B cell (primary cell): Measurements from ENCODE around the gene ASXL2. TPM values are rescaled to one million over a fixed set of nuclear protein-coding genes. Genes with fewer than 3 reads are reported as not detected.

Experiments used
- ATAC-seq: fragments of 200-7000 bp; cut with Tn5 transposase; one replicate; pipeline ENCODE4 v1.10.0; 2021; ENCODE audit warnings: low read depth, mild to moderate bottlenecking, moderate number of reproducible peaks, moderate library complexity
- CTCF ChIA-PET: fragments of 350-600 bp; sonication (Branson Sonifier 250); formaldehyde crosslinking; loops from one replicate; lab custom pipeline; 2021; ENCODE audit warnings: antibody characterized with exemption, inconsistent platforms; lab: Charles Lee
- POLR2A ChIA-PET: fragments of 350-600 bp; sonication (Branson Sonifier 250); formaldehyde crosslinking; loops from one replicate; lab custom pipeline; 2021; ENCODE audit warnings: antibody characterized with exemption; lab: Charles Lee
- DNase-seq: peaks from one replicate; pipeline ENCODE4 v3.0.0; 2013
- H2AFZ ChIP-seq: 2 replicates; pipeline ENCODE4 v1.6.1; 2012; ENCODE audit warnings: mild to moderate bottlenecking, low read depth, low read length; ENCODE audit not compliant: insufficient read depth, poor library complexity, severe bottlenecking
- H3K27ac ChIP-seq, 2 donors: 1 replicate in 1 of 2; 2 replicates in 1 of 2; pipeline ENCODE4 v1.5.1; 2012 to 2013; ENCODE audit warnings: low read length in 2 of 2, mild to moderate bottlenecking in 2 of 2, moderate library complexity in 1 of 2
- H3K27me3 ChIP-seq, 4 experiments: fragments of 200-600 bp in 1 of 4; sonication (generic) in 1 of 4; replicated peaks in 1 of 4; 1 replicate in 2 of 4; 2 replicates in 2 of 4; pipeline versions ENCODE4 v1.6.1 to v1.7.0; 2013 to 2016; ENCODE audit warnings: low read length in 3 of 4, mild to moderate bottlenecking in 2 of 4, mixed read lengths in 1 of 4, moderate library complexity in 1 of 4; ENCODE audit not compliant: insufficient read depth in 4 of 4, control insufficient read depth in 3 of 4; ENCODE audit errors: control extremely low read depth in 1 of 4
- H3K36me3 ChIP-seq, 2 experiments: replicated peaks in 1 of 2; 1 replicate in 1 of 2; 2 replicates in 1 of 2; pipeline versions ENCODE4 v1.6.1 to v1.7.1; 2013; ENCODE audit warnings: low read length in 1 of 2; ENCODE audit not compliant: insufficient read depth in 2 of 2, control insufficient read depth in 1 of 2; ENCODE audit errors: control extremely low read depth in 1 of 2, extremely low read depth in 1 of 2
- H3K4me1 ChIP-seq, 2 donors: fragments of 200-600 bp in 1 of 2; sonication (generic) in 1 of 2; 1 replicate in 1 of 2; 2 replicates in 1 of 2; pipeline versions ENCODE4 v1.5.1 to v1.6.1; 2013 to 2017; ENCODE audit warnings: low read length in 2 of 2; ENCODE audit not compliant: control insufficient read depth in 2 of 2, insufficient read depth in 2 of 2
- H3K4me2 ChIP-seq: replicated peaks from 2 replicates; pipeline ENCODE3; 2012; ENCODE audit warnings: mild to moderate bottlenecking, low read depth, low read length; ENCODE audit not compliant: poor library complexity, severe bottlenecking
- H3K4me3 ChIP-seq, 5 experiments: fragments of 200-600 bp in 1 of 5; sonication (generic) in 1 of 5; 1 replicate in 3 of 5; 2 replicates in 2 of 5; pipeline versions ENCODE4 v1.5.1 to v1.7.0; 2011 to 2016; ENCODE audit warnings: low read length in 4 of 5, mild to moderate bottlenecking in 4 of 5, low read depth in 2 of 5, control low read depth in 1 of 5, moderate library complexity in 1 of 5; ENCODE audit not compliant: insufficient read depth in 1 of 5; ENCODE audit errors: control extremely low read depth in 1 of 5, extremely low read depth in 1 of 5
- H3K79me2 ChIP-seq: fragments of 200-600 bp; sonication (generic); one replicate; pipeline ENCODE4 v1.6.0; 2016; ENCODE audit warnings: low read length; ENCODE audit not compliant: control insufficient read depth, insufficient read depth
- H3K9ac ChIP-seq: fragments of 200-600 bp; sonication (generic); 2 replicates; pipeline ENCODE4 v1.6.1; 2017; ENCODE audit warnings: mild to moderate bottlenecking, low read length, moderate library complexity
- H3K9me3 ChIP-seq, 3 donors: one replicate each; pipeline versions ENCODE4 v1.6.1 to v1.7.1; 2013; ENCODE audit warnings: low read length in 2 of 3; ENCODE audit not compliant: control insufficient read depth in 2 of 3, insufficient read depth in 1 of 3; ENCODE audit errors: control extremely low read depth in 1 of 3
- H4K20me1 ChIP-seq: 2 replicates; pipeline ENCODE4 v1.6.0; 2012; ENCODE audit warnings: mild to moderate bottlenecking, low read length; ENCODE audit not compliant: insufficient read depth, control insufficient read depth, poor library complexity, severe bottlenecking
- H3K27ac Mint-ChIP-seq: one replicate; pipeline ENCODE4 v1.8.0; 2021; ENCODE audit warnings: mixed read lengths
- H3K27me3 Mint-ChIP-seq: one replicate; pipeline ENCODE4 v1.8.0; 2021; ENCODE audit warnings: mixed read lengths
- H3K4me1 Mint-ChIP-seq: one replicate; pipeline ENCODE4 v1.8.0; 2021; ENCODE audit warnings: mixed read lengths
- H3K4me3 Mint-ChIP-seq: one replicate; pipeline ENCODE4 v1.8.0; 2021; ENCODE audit warnings: mixed read lengths
- H3K9me3 Mint-ChIP-seq: one replicate; pipeline ENCODE4 v1.8.0; 2022; ENCODE audit warnings: mixed read lengths; ENCODE audit not compliant: insufficient read depth
- EZH2 ChIP-seq: IDR thresholded peaks from 2 replicates; pipeline ENCODE4 v1.6.1; 2012; ENCODE audit warnings: borderline replicate concordance, low read depth, mild to moderate bottlenecking, moderate library complexity, low read length; ENCODE audit not compliant: insufficient read depth, poor library complexity, severe bottlenecking
- WGBS: methylation state at CpG from one replicate; pipeline ENCODE4 v1.1.5; 2013; ENCODE audit warnings: missing lambda C conversion rate; ENCODE audit not compliant: insufficient coverage; 5-methylcytosine and 5-hydroxymethylcytosine counted together
- intact Hi-C: fragments of 100-400 bp; cut with micrococcal nuclease; formaldehyde crosslinking; loops from one replicate; pipeline ENCODE4 v1.10.0; 2022
- polyA plus RNA-seq: library from polyadenylated mRNA; depleted of rRNA; stranded (reverse); fragments of >200 nt; gene quantifications from 2 replicates; pipeline ENCODE4 v1.2.3, GENCODE V29; 2012
- total RNA-seq, 2 donors: library from RNA; stranded (reverse); fragments of 120-200 nt in 1 of 2; gene quantifications; 1 replicate in 1 of 2; 2 replicates in 1 of 2; pipeline versions ENCODE4 v1.2.3 to v1.2.4, GENCODE V29; 2013 to 2022
- TF ChIP-seq, protein P1 (sequence below): fragments of 200-600 bp; IDR thresholded peaks from one replicate; pipeline ENCODE4 v1.8.0; 2022; ENCODE audit warnings: antibody characterized with exemption, mild to moderate bottlenecking

The ASXL2 gene
- total and polyA plus RNA-seq, 2 donors (not counting 1 experiment from before 2014, with no cell fraction given) = 7.6 to 55.0 TPM

DNA sequence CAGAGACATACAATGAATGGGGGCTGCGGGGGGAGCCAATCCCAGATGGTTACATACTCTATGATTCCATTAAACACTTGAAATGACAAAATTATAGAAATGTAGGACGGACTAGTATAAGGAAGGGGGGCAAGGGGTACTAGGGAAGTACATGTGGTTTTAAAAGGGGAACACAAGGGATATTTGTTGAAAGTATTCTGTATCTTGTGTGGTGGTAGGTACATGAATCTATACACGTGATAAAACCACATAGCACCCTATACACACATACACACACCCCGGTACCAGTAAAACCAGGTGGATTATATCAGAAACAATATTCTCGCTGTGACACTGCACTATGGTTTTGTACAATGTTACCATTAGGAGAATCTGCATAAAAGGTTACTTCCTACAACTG, 45.4 kb downstream of the ASXL2 start:
- no peaks in the 10 kb centered on the region for H3K27me3 Mint-ChIP-seq
- H3K4me1 ChIP-seq = no peaks in the 10 kb centered on the region
- POLR2A ChIA-PET = no interaction called here
- TF ChIP-seq, protein P1, sequence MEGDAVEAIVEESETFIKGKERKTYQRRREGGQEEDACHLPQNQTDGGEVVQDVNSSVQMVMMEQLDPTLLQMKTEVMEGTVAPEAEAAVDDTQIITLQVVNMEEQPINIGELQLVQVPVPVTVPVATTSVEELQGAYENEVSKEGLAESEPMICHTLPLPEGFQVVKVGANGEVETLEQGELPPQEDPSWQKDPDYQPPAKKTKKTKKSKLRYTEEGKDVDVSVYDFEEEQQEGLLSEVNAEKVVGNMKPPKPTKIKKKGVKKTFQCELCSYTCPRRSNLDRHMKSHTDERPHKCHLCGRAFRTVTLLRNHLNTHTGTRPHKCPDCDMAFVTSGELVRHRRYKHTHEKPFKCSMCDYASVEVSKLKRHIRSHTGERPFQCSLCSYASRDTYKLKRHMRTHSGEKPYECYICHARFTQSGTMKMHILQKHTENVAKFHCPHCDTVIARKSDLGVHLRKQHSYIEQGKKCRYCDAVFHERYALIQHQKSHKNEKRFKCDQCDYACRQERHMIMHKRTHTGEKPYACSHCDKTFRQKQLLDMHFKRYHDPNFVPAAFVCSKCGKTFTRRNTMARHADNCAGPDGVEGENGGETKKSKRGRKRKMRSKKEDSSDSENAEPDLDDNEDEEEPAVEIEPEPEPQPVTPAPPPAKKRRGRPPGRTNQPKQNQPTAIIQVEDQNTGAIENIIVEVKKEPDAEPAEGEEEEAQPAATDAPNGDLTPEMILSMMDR = no peak
- no peak for TF ChIP-seq EZH2
- no peak overlapping the region for H3K4me2 ChIP-seq
- CTCF ChIA-PET = interaction anchor here (1.0 to 1.5 kb wide), 2 partner anchors 15 to 18 kb away, joined by 3 to 4 read pairs; no protein-coding TSS in a partner anchor
- DNase-seq (no peak), ATAC-seq (no peak)
- H3K27ac Mint-ChIP-seq = no peak overlapping the region
- H3K27me3 ChIP-seq = no peaks in the 10 kb centered on the region
- H3K9me3 Mint-ChIP-seq = peaks cover 7% of the 10 kb centered on the region
- H4K20me1 ChIP-seq = peaks cover 25% of the 10 kb centered on the region
- no peak overlapping the region for H3K4me3 ChIP-seq
- H3K36me3 ChIP-seq = peaks cover 1 to 24% of the 10 kb centered on the region in 2 experiments
- no CpG with 5 or more reads among the region's 5 CpGs for WGBS
- H3K4me1 Mint-ChIP-seq = peaks cover 6% of the 10 kb centered on the region
- no peak overlapping the region for H2AFZ ChIP-seq
- no peak overlapping the region for H3K9ac ChIP-seq
- H3K9me3 ChIP-seq = peaks cover 0 to 21% (median 10%) of the 10 kb centered on the region in 3 donors
- intact Hi-C loops = no loop called here
- H3K27ac ChIP-seq = no peak overlapping the region
- peaks cover 51% of the 10 kb centered on the region for H3K79me2 ChIP-seq
- no peak overlapping the region for H3K4me3 Mint-ChIP-seq

DNA sequence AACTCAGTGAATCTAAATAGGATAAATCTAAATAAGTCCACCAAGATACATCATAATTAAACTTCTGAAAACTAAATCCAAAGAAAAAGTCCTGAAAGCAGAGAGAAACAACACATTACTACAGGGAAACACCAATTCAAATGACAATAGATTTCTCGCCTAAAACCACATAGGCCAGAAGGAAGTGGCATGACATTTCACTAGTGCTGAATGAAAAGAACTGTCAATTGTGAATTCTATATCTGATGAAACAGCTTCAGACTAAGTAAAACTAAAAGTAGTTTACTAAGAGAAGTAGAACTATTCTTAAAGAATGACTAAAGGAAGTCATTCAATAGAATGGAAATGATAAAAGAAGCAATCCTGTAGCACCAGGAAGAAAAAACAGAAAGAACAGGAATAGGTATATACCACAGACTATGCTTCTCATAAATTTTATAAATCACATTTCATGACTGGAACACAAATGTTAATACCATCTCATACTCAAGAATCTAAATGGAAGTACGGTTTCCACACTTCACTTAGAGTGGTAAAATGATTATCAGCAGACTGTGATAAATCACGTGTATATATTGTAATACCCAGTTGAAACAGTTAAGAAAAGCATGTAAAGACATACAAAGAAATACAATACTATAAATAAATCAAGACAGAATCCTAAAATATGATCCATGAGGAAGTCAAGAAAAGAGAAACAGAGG, 46.4 kb downstream of the ASXL2 start:
- no peak for DNase-seq
- TF ChIP-seq EZH2 = no peak
- TF ChIP-seq, protein P1 = no peak
- CTCF ChIA-PET = no interaction called here
- Mint-ChIP-seq H3K4me1 (peaks cover 6% of the 10 kb centered on the region), H3K4me3 (no peak overlapping the region), H3K9me3 (peaks cover 7% of the 10 kb centered on the region), H3K27me3 (no peaks in the 10 kb centered on the region), H3K27ac (no peak overlapping the region)
- H4K20me1 ChIP-seq = peaks cover 30% of the 10 kb centered on the region
- peaks cover 1 to 24% of the 10 kb centered on the region in 2 experiments for H3K36me3 ChIP-seq
- intact Hi-C loops = no loop called here
- ATAC-seq = no peak
- no peak overlapping the region for H3K9ac ChIP-seq
- H2AFZ ChIP-seq = no peak overlapping the region
- WGBS = no CpG with 5 or more reads among the region's 3 CpGs
- POLR2A ChIA-PET = no interaction called here
- H3K4me2 ChIP-seq = no peak overlapping the region
- H3K9me3 ChIP-seq = peaks cover 0 to 21% (median 10%) of the 10 kb centered on the region in 3 donors
- no peak overlapping the region for H3K4me3 ChIP-seq
- no peaks in the 10 kb centered on the region for H3K27me3 ChIP-seq
- peaks cover 42% of the 10 kb centered on the region for H3K79me2 ChIP-seq
- no peaks in the 10 kb centered on the region for H3K4me1 ChIP-seq
- H3K27ac ChIP-seq = no peak overlapping the region
